ENCODE measurements around the gene PATJ. TPM values are rescaled to one million over a fixed set of nuclear protein-coding genes. Genes with fewer than 3 reads are reported as not detected.

The PATJ gene
- total and polyA plus RNA-seq, 2 donors (not counting 3 experiments of a cell fraction or from before 2014, with no cell fraction given) = 1.1 to 3.0 TPM

DNA sequence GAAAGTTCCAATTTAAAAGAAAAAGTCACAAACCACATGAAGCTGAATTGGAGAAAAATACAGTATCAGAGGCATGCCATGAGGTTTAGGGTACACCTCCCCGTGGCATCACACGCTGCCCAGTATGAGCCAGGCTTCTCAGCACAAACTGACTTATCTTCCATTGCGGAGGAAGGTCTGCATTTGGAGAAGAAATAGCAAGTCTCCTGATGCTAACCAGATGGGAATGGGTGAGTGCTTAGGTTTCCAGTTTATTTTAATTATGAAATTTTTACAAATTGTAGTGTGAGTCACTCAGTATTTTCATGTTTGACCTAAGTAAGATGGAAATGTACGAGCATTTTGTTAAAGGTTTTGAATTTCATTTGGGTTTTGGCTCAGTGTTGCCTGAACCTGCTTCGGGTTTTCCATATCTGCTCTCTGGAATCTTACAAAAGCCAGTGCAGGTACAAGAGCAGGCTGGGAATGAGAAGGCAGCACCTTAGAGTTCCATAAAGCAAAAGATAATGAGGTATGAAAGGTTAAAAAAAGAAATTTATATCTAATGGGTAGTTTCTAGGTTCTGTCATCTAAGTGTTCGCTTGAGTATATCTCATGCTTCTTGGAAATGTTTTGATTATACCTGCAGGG, 213.9 kb downstream of the PATJ start:
- H3K27ac ChIP-seq (ENCODE audit: insufficient read depth, low read depth, low read length) = no peak overlapping the region
- no peak overlapping the region for H2AFZ ChIP-seq (ENCODE audit: low read depth, low read length)
- POLR2A ChIA-PET = no interaction called here
- CTCF ChIA-PET = no interaction called here
- no peaks in the 10 kb centered on the region for H4K20me1 ChIP-seq (replicated peaks; ENCODE audit: control insufficient read depth, extremely low read depth, insufficient read depth, low read length)
- no peak overlapping the region for H3K9ac ChIP-seq (replicated peaks; ENCODE audit: extremely low read depth, insufficient read depth, low read length)
- intact Hi-C loops (cut with micrococcal nuclease) (no loop called here), dilution Hi-C loops (cut with MboI; ENCODE audit: extremely low pct_ligation_motif_present, low sequenced_read_pairs) (no loop called here)
- FAIRE-seq (no peak), DNase-seq (ENCODE audit: low read depth, low spot score) (no peak)
- H3K79me2 ChIP-seq (ENCODE audit: control insufficient read depth, insufficient read depth, low read length) = no peaks in the 10 kb centered on the region
- H3K36me3 ChIP-seq (ENCODE audit: control insufficient read depth in 2 of 2, extremely low read depth in 1 of 2, insufficient read depth in 2 of 2, low read length in 2 of 2) = no peaks in the 10 kb centered on the region
- TF ChIP-seq, protein P1, sequence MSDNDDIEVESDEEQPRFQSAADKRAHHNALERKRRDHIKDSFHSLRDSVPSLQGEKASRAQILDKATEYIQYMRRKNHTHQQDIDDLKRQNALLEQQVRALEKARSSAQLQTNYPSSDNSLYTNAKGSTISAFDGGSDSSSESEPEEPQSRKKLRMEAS (IDR thresholded peaks at IDR 0.05; ENCODE audit: insufficient read depth, insufficient read length) = no peak
- TF ChIP-seq EZH2 (IDR thresholded peaks at IDR 0.05; ENCODE audit: borderline replicate concordance, low read depth, low read length, severe bottlenecking) (no peak), POLR2A (IDR thresholded peaks at IDR 0.05; ENCODE audit: low read depth, low read length) (no peak), JUN (IDR thresholded peaks at IDR 0.05; ENCODE audit: borderline replicate concordance, insufficient read depth, insufficient read length, low read depth) (no peak), MYC (IDR thresholded peaks at IDR 0.05; ENCODE audit: low read depth, low read length) (no peak), GATA2 (IDR thresholded peaks at IDR 0.05; ENCODE audit: insufficient read depth, insufficient read length, low read depth, low read length) (no peak), FOS (IDR thresholded peaks at IDR 0.05; ENCODE audit: borderline replicate concordance, insufficient read depth, low read length) (no peak), POLR2AphosphoS5 (IDR thresholded peaks at IDR 0.05; ENCODE audit: insufficient read depth, low read depth, low read length) (no peak)
- TF ChIP-seq, protein P2, sequence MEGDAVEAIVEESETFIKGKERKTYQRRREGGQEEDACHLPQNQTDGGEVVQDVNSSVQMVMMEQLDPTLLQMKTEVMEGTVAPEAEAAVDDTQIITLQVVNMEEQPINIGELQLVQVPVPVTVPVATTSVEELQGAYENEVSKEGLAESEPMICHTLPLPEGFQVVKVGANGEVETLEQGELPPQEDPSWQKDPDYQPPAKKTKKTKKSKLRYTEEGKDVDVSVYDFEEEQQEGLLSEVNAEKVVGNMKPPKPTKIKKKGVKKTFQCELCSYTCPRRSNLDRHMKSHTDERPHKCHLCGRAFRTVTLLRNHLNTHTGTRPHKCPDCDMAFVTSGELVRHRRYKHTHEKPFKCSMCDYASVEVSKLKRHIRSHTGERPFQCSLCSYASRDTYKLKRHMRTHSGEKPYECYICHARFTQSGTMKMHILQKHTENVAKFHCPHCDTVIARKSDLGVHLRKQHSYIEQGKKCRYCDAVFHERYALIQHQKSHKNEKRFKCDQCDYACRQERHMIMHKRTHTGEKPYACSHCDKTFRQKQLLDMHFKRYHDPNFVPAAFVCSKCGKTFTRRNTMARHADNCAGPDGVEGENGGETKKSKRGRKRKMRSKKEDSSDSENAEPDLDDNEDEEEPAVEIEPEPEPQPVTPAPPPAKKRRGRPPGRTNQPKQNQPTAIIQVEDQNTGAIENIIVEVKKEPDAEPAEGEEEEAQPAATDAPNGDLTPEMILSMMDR (IDR thresholded peaks at IDR 0.05; ENCODE audit: extremely low read depth in 1 of 2, insufficient read depth in 1 of 2, low read depth in 1 of 2, low read length in 2 of 2) = no peak
- no peaks in the 10 kb centered on the region for H3K9me1 ChIP-seq (replicated peaks; ENCODE audit: control insufficient read depth, extremely low read depth, insufficient read depth, low read length)
- H3K4me3 ChIP-seq (replicated peaks in 1 of 3; ENCODE audit: insufficient read depth in 1 of 3, low read depth in 1 of 3, low read length in 3 of 3) = no peak overlapping the region
- H3K4me1 ChIP-seq (ENCODE audit: control insufficient read depth, extremely low read depth, insufficient read depth, low read length) = no peaks in the 10 kb centered on the region
- no peaks in the 10 kb centered on the region for H3K9me3 ChIP-seq (replicated peaks; ENCODE audit: control insufficient read depth, insufficient read depth, low read length)
- H3K27me3 ChIP-seq (ENCODE audit: control insufficient read depth in 2 of 2, insufficient read depth in 2 of 2, low read length in 2 of 2) = no peaks in the 10 kb centered on the region
- no peak overlapping the region for H3K4me2 ChIP-seq (ENCODE audit: insufficient read depth, low read length)
- BruUV-seq (replicated peaks) = no TSS peak

All from endothelial cell of umbilical vein (primary cell).